HS-27A (cell line): ENCODE results near the gene C9orf85.
"Not testable (repeated sequence)": the region's sequence is repeated elsewhere in the genome, so short reads cannot be mapped to it uniquely, and the experiment has no call there.

ENCODE experiments used
- DNase-seq: peaks from one replicate; pipeline ENCODE4 v3.0.0-alpha.2; 2012; ENCODE audit warnings: low read depth, missing footprints

The C9orf85 gene

DNA sequence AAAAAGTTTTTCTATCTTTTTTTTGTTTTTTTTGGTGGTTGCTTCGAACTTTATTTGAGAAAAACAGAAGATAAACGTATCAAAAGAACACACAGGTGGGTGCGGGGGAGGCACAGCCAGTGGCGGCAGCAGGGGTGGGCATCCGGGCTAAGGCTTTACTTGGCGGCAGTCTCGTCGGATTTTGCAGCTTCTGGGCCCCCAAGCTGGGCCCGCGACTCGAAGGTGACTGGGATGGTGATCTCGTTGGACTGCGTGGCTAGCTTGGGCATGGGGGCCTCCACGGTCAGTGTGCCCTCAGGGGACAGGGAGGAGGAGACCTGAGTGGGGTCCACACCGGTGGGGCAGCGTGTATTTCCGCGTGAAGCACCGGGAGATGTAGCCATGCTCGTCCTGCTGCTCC lies 96.3 kb downstream of the C9orf85 start:
- DNase-seq: not testable (repeated sequence)

DNA sequence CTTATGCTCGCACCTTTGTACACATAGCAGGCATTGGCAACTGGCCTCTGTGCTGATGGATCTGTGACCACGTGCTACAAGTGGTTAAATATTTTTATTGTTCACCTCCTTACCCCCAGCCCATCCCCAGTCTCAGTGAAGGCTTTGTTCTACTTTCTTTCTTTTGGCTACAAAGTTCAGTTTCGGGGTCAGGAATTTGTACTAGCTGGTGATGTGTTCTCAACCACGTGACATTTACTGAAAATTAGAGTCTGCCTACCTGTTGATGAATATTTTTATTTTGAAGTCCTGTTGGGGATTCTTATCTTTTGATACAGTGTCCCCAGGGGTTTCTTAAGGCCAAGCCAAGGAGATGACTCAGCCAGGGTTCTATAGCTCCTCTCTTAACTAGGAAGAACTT lies 101.2 kb downstream of the C9orf85 start:
- DNase-seq: no peak

DNA sequence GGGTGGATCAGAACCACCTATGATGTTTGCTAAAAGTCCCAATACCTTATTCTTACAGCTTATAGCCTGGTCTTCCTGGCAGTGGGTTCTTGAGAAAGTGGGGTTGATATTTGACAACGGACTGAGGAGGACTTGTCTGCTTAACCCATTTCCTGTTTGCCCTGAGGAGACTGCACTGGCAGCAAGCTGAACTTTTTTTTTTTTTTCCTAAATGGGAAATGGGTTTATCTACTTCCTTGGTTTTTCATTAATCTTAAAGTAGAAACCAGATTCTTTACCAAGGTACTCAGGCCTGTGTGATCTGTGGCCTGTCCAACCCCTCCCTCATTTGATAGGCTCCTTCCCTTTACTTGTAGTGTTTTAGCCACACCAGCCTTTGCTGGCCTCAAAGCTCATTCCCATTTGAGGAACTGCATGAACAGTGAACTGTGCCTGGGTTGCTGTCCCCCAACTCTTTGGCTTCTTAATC lies 101.9 kb downstream of the C9orf85 start:
- DNase-seq: no peak

DNA sequence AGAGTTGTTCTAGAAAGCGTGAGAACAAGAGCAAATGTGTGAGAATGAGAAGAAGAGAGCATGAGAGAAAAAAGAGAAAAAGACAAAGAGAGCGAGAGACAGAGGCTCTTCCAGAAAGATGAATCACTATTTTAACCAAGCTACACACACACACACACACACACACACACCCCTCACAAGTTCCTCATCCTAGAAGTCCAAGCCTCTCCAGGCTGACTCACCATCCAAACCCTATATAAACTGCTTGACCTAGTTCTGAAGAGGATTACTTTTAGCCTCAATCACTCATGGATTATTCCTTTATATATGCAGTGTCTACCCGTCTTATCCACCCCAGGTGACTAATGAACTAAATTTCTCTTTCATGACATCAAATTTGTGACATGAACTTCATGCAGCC lies 111.4 kb downstream of the C9orf85 start:
- DNase-seq: no peak
